Keratinocyte (primary cell): ENCODE measurements around the gene RTL1. TPM values are rescaled to one million over a fixed set of nuclear protein-coding genes. Genes with fewer than 3 reads are reported as not detected.

Source experiments
- DNase-seq: peaks from one replicate; pipeline ENCODE4 v3.0.0-alpha.2; 2011; ENCODE audit warnings: low read depth, missing footprints, low spot score
- FAIRE-seq: peaks from 2 replicates; lab custom pipeline; 2011; peaks lifted over from hg19 to GRCh38; lab: Jason Lieb, UNC
- H2AFZ ChIP-seq: 2 replicates; pipeline ENCODE4 v1.6.0; 2012; ENCODE audit warnings: low read length, control low read depth, inconsistent platforms; ENCODE audit not compliant: control insufficient read depth
- H3K27ac ChIP-seq: 2 replicates; pipeline ENCODE4 v1.5.1; 2011; ENCODE audit warnings: low read length; ENCODE audit not compliant: control insufficient read depth, insufficient read depth
- H3K27me3 ChIP-seq: 3 replicates; pipeline ENCODE4 v1.6.0; 2011; ENCODE audit warnings: low read length; ENCODE audit not compliant: control insufficient read depth, insufficient read depth; ENCODE audit errors: extremely low read depth
- H3K36me3 ChIP-seq, 2 experiments: 2 replicates in 1 of 2; 3 replicates in 1 of 2; pipeline ENCODE4 v1.5.1; 2011; ENCODE audit warnings: low read length in 2 of 2, mild to moderate bottlenecking in 1 of 2; ENCODE audit not compliant: control insufficient read depth in 2 of 2, insufficient read depth in 2 of 2; ENCODE audit errors: extremely low read depth in 1 of 2
- H3K4me1 ChIP-seq: 3 replicates; pipeline ENCODE4 v1.5.1; 2011; ENCODE audit warnings: low read length; ENCODE audit not compliant: control insufficient read depth, insufficient read depth; ENCODE audit errors: extremely low read depth
- H3K4me2 ChIP-seq: 3 replicates; pipeline ENCODE4 v1.6.0; 2011; ENCODE audit warnings: low read depth, low read length; ENCODE audit not compliant: control insufficient read depth, insufficient read depth; ENCODE audit errors: extremely low read depth
- H3K4me3 ChIP-seq, 3 experiments: fragments of 200-600 bp in 1 of 3; sonication (generic) in 1 of 3; 2 replicates in 2 of 3; 3 replicates in 1 of 3; pipeline ENCODE4 v1.5.1; 2011 to 2016; ENCODE audit warnings: low read length in 3 of 3, mild to moderate bottlenecking in 3 of 3, control low read depth in 2 of 3, inconsistent platforms in 1 of 3, low read depth in 1 of 3, mixed read lengths in 1 of 3, mixed run types in 1 of 3, moderate library complexity in 1 of 3; ENCODE audit not compliant: control insufficient read depth in 2 of 3, insufficient read depth in 2 of 3; ENCODE audit errors: extremely low read depth in 1 of 3
- H3K79me2 ChIP-seq: 2 replicates; pipeline ENCODE4 v1.6.0; 2012; ENCODE audit warnings: low read length; ENCODE audit not compliant: control insufficient read depth, insufficient read depth
- H3K9ac ChIP-seq: 3 replicates; pipeline ENCODE4 v1.6.0; 2011; ENCODE audit warnings: low read length; ENCODE audit not compliant: control insufficient read depth, insufficient read depth; ENCODE audit errors: extremely low read depth
- H3K9me1 ChIP-seq: 3 replicates; pipeline ENCODE4 v1.6.0; 2011; ENCODE audit warnings: low read length; ENCODE audit not compliant: control insufficient read depth, insufficient read depth; ENCODE audit errors: extremely low read depth
- H3K9me3 ChIP-seq: 2 replicates; pipeline ENCODE4 v1.5.1; 2012; ENCODE audit warnings: low read depth, low read length; ENCODE audit not compliant: control insufficient read depth
- H4K20me1 ChIP-seq: 3 replicates; pipeline ENCODE4 v1.6.0; 2011; ENCODE audit warnings: low read length; ENCODE audit not compliant: control insufficient read depth, insufficient read depth; ENCODE audit errors: extremely low read depth
- EZH2 ChIP-seq: IDR thresholded peaks from one replicate; pipeline ENCODE4 v1.6.1; 2012; ENCODE audit warnings: inconsistent platforms, mild to moderate bottlenecking, low read length, moderate library complexity
- dilution Hi-C: fragments of 300-500 bp; cut with MboI; formaldehyde crosslinking; loops from one replicate; pipeline ENCODE4 v1.7.0; 2020; ENCODE audit warnings: low sequenced_read_pairs; ENCODE audit not compliant: extremely low pct_ligation_motif_present
- polyA plus RNA-seq, 5 experiments: library from polyadenylated mRNA; depleted of rRNA in 3 of 5; stranded (reverse) in 3 of 5; stranded (forward) in 1 of 5; unstranded in 1 of 5; fragments of >200 nt; gene quantifications; 1 replicate in 1 of 5; 2 replicates in 3 of 5; 3 replicates in 1 of 5; pipeline versions ENCODE4 v1.2.1 to v1.2.3, GENCODE V29; 2011 to 2012; ENCODE audit warnings: missing spikeins in 2 of 5, low read depth in 1 of 5, low replicate concordance in 1 of 5
- TF ChIP-seq, protein P1 (sequence below), 3 experiments: IDR thresholded peaks in 1 of 3; conservative IDR thresholded peaks in 1 of 3; optimal IDR thresholded peaks in 1 of 3; 2 replicates in 2 of 3; 3 replicates in 1 of 3; pipeline versions ENCODE3 to v1.5.1; 2011; ENCODE audit warnings: low read length in 3 of 3, mild to moderate bottlenecking in 3 of 3, moderate library complexity in 2 of 3, control low read depth in 1 of 3, inconsistent platforms in 1 of 3; ENCODE audit not compliant: insufficient read depth in 2 of 3; ENCODE audit errors: extremely low read depth in 1 of 3

The RTL1 gene
- polyA plus RNA-seq, 1 donor (not counting 4 experiments of a cell fraction or from before 2014, with no cell fraction given): not detected

DNA sequence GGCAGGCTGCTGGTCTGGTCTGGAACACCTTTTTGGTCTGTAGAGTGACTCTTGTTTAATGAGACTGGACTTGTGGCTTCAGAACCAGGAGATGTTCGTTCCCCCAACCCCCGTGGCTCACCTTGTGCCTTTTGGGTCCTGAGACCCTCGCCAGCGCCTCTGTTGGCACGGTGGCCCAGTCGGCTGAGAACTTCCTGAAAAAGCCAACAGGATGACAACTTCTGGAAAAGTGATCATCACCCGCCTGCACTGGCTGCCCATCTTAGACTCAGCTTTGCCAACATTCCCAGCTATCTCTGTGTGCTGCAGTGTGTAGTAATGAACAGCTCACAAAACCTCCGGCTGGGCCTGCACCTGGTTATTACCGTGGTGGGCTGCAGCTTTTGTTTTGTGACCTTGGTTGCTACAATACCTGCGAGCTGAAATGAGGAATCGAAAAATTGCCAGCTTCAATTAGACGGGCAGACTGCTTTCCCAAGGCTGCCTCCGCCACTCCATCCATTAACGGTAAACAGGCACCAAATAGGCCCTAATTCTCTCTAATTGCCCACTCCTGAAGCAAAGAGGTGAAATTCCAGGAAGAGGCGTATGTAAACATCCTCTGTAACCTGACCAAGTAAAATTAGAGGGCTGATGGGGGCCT is 61.6 kb downstream of the RTL1 start:
- no peak for FAIRE-seq

GRCh38 chr14:100841066-100841760 is 62.3 kb downstream of the RTL1 start:
- no peaks in the 10 kb centered on the region for H3K27me3 ChIP-seq
- no peak for FAIRE-seq
- dilution Hi-C loops: no loop called here

More for the DNA sequence above, 61.6 kb downstream of the RTL1 start:
- no peak overlapping the region for H3K9ac ChIP-seq
- no peaks in the 10 kb centered on the region for H3K4me1 ChIP-seq
- no peaks in the 10 kb centered on the region for H4K20me1 ChIP-seq
- H3K27ac ChIP-seq: no peak overlapping the region
- no peaks in the 10 kb centered on the region for H3K79me2 ChIP-seq
- dilution Hi-C loops: no loop called here
- no peak overlapping the region for H3K4me2 ChIP-seq
- H3K36me3 ChIP-seq: no peaks in the 10 kb centered on the region
- no peak overlapping the region for H2AFZ ChIP-seq
- H3K27me3 ChIP-seq: no peaks in the 10 kb centered on the region
- DNase-seq: no peak
- no peak overlapping the region for H3K4me3 ChIP-seq
- TF ChIP-seq, protein P1, sequence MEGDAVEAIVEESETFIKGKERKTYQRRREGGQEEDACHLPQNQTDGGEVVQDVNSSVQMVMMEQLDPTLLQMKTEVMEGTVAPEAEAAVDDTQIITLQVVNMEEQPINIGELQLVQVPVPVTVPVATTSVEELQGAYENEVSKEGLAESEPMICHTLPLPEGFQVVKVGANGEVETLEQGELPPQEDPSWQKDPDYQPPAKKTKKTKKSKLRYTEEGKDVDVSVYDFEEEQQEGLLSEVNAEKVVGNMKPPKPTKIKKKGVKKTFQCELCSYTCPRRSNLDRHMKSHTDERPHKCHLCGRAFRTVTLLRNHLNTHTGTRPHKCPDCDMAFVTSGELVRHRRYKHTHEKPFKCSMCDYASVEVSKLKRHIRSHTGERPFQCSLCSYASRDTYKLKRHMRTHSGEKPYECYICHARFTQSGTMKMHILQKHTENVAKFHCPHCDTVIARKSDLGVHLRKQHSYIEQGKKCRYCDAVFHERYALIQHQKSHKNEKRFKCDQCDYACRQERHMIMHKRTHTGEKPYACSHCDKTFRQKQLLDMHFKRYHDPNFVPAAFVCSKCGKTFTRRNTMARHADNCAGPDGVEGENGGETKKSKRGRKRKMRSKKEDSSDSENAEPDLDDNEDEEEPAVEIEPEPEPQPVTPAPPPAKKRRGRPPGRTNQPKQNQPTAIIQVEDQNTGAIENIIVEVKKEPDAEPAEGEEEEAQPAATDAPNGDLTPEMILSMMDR (optimal IDR thresholded peaks at IDR 0.05 in 1 of 3, IDR thresholded peaks at IDR 0.05 in 1 of 3, conservative IDR thresholded peaks at IDR 0.05 in 1 of 3; ENCODE audit: extremely low read depth in 1 of 3, insufficient read depth in 2 of 3, low read length in 3 of 3): no peak
- no peak for TF ChIP-seq EZH2
- H3K9me1 ChIP-seq: no peaks in the 10 kb centered on the region
- H3K9me3 ChIP-seq: no peaks in the 10 kb centered on the region

More at GRCh38 chr14:100841066-100841760, 62.3 kb downstream of the RTL1 start:
- Histone ChIP-seq H3K4me1 (no peaks in the 10 kb centered on the region), H3K9me1 (no peaks in the 10 kb centered on the region), H2AFZ (no peak overlapping the region), H3K79me2 (no peaks in the 10 kb centered on the region), H3K9ac (no peak overlapping the region), H3K4me2 (no peak overlapping the region), H3K9me3 (no peaks in the 10 kb centered on the region), H3K4me3 (no peak overlapping the region), H3K27ac (no peak overlapping the region), H3K36me3 (no peaks in the 10 kb centered on the region), H4K20me1 (no peaks in the 10 kb centered on the region)
- TF ChIP-seq EZH2: no peak
- TF ChIP-seq, protein P1 (optimal IDR thresholded peaks at IDR 0.05 in 1 of 3, IDR thresholded peaks at IDR 0.05 in 1 of 3, conservative IDR thresholded peaks at IDR 0.05 in 1 of 3; ENCODE audit: extremely low read depth in 1 of 3, insufficient read depth in 2 of 3, low read length in 3 of 3): no peak
- no peak for DNase-seq
